ENCODE data around the gene ARVCF. TPM values are rescaled to one million over a fixed set of nuclear protein-coding genes. Genes with fewer than 3 reads are reported as not detected.

The ARVCF gene
- total RNA-seq, 1 donor from 2014 or later, result 109 TPM

DNA sequence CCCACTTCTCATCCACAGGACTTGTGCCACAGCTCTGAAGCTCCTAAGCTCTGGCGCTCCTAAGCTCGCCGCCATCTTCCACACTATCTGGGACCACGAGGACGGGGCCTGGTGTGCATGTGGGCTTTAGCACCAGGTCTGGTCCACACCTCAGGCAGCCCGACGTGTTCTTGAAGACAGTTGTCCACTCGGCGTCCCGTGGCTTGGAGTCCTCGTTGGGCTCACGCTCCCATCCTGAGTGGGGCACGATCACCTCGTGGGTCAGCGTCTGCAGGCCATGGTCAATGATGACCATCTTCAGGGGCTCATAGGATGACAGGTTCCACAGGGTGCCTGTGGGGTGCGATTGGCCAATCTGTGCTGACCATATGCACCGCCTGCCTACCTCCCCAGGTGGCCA lies 37.9 kb downstream of the ARVCF start:
- H3K4me3 ChIP-seq (ENCODE audit: low read depth, low read length), result no peak overlapping the region
- no peak for TF ChIP-seq CTCF (conservative IDR thresholded peaks at IDR 0.05; ENCODE audit: low read depth, low read length)
- no peak for DNase-seq (ENCODE audit: low read depth)

GRCh38 chr22:19977296-19978243 lies 39.1 kb downstream of the ARVCF start:
- no peak for TF ChIP-seq CTCF (conservative IDR thresholded peaks at IDR 0.05; ENCODE audit: low read depth, low read length)
- no peak overlapping the region for H3K4me3 ChIP-seq (ENCODE audit: low read depth, low read length)
- DNase-seq (ENCODE audit: low read depth), result no peak

GRCh38 chr22:19976671-19977070 lies 40.0 kb downstream of the ARVCF start:
- DNase-seq (ENCODE audit: low read depth), result no peak
- H3K4me3 ChIP-seq (ENCODE audit: low read depth, low read length), result no peak overlapping the region
- TF ChIP-seq CTCF (conservative IDR thresholded peaks at IDR 0.05; ENCODE audit: low read depth, low read length), result no peak

DNA sequence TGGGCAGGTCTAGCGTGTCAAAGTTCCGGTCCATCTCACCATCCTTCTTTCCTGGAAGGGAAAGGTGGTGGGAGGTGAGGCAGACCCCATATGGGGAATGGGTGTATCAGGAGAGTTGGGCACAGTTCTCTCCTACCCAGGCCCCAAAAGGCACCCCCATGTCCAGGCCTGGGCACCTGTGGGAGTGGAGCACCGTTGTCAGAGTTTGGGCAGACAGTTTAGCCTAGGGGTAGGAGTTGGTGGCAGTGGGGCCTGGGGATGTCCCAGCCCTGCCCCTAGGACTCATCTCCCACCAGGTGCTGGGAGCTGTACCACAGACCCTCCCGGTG lies 41.0 kb downstream of the ARVCF start:
- no peak overlapping the region for H3K4me3 ChIP-seq (ENCODE audit: low read depth, low read length)
- no peak for TF ChIP-seq CTCF (conservative IDR thresholded peaks at IDR 0.05; ENCODE audit: low read depth, low read length)
- no peak for DNase-seq (ENCODE audit: low read depth)

- no peak for TF ChIP-seq CTCF (conservative IDR thresholded peaks at IDR 0.05; ENCODE audit: low read depth, low read length)
- no peak for DNase-seq (ENCODE audit: low read depth)
- no peak overlapping the region for H3K4me3 ChIP-seq (ENCODE audit: low read depth, low read length)
Measured at GRCh38 chr22:19974935-19975706, 41.5 kb downstream of the ARVCF start.

DNA sequence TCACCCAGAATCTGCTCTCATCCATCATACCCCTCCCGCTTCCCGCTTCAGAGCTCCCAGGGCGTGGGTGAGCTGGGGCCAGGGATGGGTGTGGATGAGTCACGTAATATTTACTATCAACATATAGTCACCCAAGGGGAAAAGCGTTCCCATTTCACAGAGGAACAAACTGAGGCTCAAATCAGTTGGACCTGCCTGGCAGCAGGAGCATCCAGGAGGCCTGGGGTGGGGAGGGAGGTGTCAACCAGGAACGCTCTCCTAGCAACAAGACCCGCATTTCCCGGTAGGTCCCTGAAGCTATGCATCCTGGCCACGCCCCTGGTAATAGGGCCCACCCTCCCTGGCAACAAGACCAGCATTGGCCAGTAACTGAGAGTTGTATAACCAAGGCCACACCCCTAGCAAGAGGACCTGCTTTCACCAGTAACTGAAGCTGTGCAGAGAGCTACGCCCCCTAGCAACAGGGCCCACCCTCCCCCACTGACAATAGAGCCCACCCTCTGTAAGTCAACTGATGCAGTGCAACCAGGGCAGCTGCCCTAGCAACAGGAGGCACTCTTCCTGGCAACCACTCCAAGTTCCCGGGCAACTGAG lies 42.3 kb downstream of the ARVCF start:
- no peak for TF ChIP-seq CTCF (conservative IDR thresholded peaks at IDR 0.05; ENCODE audit: low read depth, low read length)
- DNase-seq (ENCODE audit: low read depth), result no peak
- H3K4me3 ChIP-seq (ENCODE audit: low read depth, low read length), result no peak overlapping the region
